Activated CD4-positive, alpha-beta T cell treated with anti-CD3 and anti-CD28 coated beads, Interleukin-2, amount 10 ng/mL, durations not matched to agents 7 days and 5 days (primary cell): ENCODE data around the gene KLHDC7B. TPM values are rescaled to one million over a fixed set of nuclear protein-coding genes. Genes with fewer than 3 reads are reported as not detected.
"Not testable (repeated sequence)": the region's sequence is repeated elsewhere in the genome, so short reads cannot be mapped to it uniquely, and the experiment has no call there.

Experiments used
- CTCF ChIA-PET: fragments of 350-600 bp; sonication (Branson Sonifier 250); formaldehyde crosslinking; loops from one replicate; lab custom pipeline; 2021; ENCODE audit warnings: antibody characterized with exemption; lab: Charles Lee
- POLR2A ChIA-PET: fragments of 350-600 bp; sonication (Branson Sonifier 250); formaldehyde crosslinking; loops from one replicate; lab custom pipeline; 2021; ENCODE audit warnings: antibody characterized with exemption; lab: Charles Lee
- DNase-seq: peaks from one replicate; pipeline ENCODE4 v3.0.0-alpha.2; 2020
- H3K27ac Mint-ChIP-seq: one replicate; pipeline ENCODE4 v1.8.0; 2021; ENCODE audit warnings: mild to moderate bottlenecking, moderate library complexity, mixed read lengths
- H3K27me3 Mint-ChIP-seq: one replicate; pipeline ENCODE4 v1.8.0; 2021; ENCODE audit warnings: mixed read lengths
- H3K36me3 Mint-ChIP-seq: one replicate; pipeline ENCODE4 v1.8.0; 2021; ENCODE audit warnings: low read depth, mixed read lengths
- H3K4me1 Mint-ChIP-seq: one replicate; pipeline ENCODE4 v1.8.0; 2021; ENCODE audit warnings: mixed read lengths
- H3K4me3 Mint-ChIP-seq: one replicate; pipeline ENCODE4 v1.8.0; 2021; ENCODE audit warnings: mild to moderate bottlenecking, moderate library complexity, mixed read lengths
- H3K9me3 Mint-ChIP-seq: one replicate; pipeline ENCODE4 v1.8.0; 2021; ENCODE audit warnings: mixed read lengths
- total RNA-seq, 2 experiments: library from RNA; stranded (reverse); gene quantifications; one replicate each; pipeline ENCODE4 v1.2.3, GENCODE V29; 2021

The KLHDC7B gene
- total RNA-seq, 2 experiments from 2014 or later = 15.6 to 16.0 TPM

DNA sequence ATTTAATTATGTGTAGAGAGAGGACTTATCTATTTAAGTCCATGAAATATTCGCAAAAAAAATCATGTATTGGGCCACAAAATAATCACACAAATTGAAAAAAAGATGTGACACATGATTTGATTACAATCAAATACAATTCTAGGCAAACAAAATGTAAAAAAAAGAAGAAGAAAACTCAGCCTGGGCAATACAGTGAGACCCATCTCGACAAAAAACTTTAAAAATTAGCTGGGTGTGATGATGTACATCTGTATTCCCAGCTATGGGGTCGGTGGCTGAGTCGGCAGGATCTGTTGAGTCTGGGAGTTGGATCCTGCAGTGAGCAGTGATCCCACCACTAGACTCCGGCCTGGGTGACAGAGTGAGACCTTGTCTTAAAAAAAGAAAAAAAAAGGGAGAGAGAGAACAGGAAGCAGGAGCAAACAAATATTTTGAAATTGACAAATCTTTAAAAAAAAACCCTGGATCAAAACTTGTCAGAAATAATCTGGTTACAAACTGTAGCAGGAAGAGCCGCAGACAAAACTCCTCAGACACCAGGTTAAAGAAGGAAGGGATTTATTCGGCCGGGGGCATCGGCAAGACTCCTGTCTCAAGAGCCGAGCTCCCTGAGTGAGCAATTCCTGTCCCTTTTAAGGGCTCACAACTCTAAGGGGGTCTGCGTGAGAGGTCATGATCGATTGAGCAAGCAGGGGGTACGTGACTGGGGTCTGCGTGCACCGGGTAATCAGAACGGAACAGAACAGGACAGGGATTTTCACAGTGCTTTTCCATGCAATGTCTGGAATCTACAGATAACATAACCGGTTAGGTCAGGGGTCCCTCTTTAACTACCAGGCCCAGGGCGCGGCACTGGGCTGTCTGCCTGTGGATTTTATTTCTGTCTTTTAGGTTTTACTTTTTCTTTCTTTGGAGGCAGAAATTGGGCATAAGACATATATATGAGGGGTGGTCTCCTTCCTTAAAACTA is 12.6 kb upstream of the KLHDC7B start:
- ChIA-PET CTCF (interaction anchor here (0.6 to 0.7 kb wide), 2 partner anchors 48 to 87 kb away, joined by 3 to 4 read pairs; no protein-coding TSS in a partner anchor), POLR2A (interaction anchor here (1.7 kb wide), 1 partner anchor 15 kb away, joined by 6 read pairs; no protein-coding TSS in a partner anchor)
- peak overlapping the region; percentile 100 for H3K27ac Mint-ChIP-seq
- H3K4me3 Mint-ChIP-seq = peak overlapping the region; percentile 96
- peaks cover 27% of the 10 kb centered on the region for H3K36me3 Mint-ChIP-seq
- DNase-seq = no peak
- peaks cover 52% of the 10 kb centered on the region for H3K4me1 Mint-ChIP-seq
- H3K9me3 Mint-ChIP-seq = no peaks in the 10 kb centered on the region
- no peaks in the 10 kb centered on the region for H3K27me3 Mint-ChIP-seq

- H3K4me3 Mint-ChIP-seq = peak overlapping the region; percentile 96
- H3K4me1 Mint-ChIP-seq = peaks cover 49% of the 10 kb centered on the region
- CTCF ChIA-PET = interaction anchor here (0.6 to 8.1 kb wide), 5 partner anchors 8 to 87 kb away, joined by 3 to 63 read pairs (median 4); partner anchors contain the start of genes KLHDC7B and SCO2
- H3K27me3 Mint-ChIP-seq, POLR2A ChIA-PET, DNase-seq, H3K9me3 Mint-ChIP-seq: not testable (repeated sequence)
- peaks cover 26% of the 10 kb centered on the region for H3K36me3 Mint-ChIP-seq
- peak overlapping the region; percentile 100 for H3K27ac Mint-ChIP-seq
Measured at GRCh38 chr22:50533856-50534711, 11.6 kb upstream of the KLHDC7B start.

DNA sequence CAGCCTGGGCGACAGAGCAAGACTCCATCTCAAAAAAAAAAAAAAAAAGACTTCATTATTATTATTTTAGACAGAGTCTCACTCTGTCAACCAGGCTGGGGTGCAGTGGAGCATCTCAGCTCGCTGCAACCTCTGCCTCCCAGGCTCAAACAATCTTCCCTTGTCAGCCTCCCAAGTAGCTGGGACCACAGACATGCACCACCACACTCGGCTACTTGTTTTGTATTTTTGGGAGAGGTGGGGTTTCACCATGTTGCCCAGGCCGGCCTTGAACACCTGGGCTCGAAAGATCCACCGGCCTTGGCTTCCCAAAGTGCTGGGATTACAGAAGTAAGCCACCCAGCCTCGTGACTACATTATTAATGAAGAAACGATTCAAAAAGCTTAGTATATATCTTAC is 10.6 kb upstream of the KLHDC7B start:
- ChIA-PET POLR2A (interaction anchor here (0.6 to 1.4 kb wide), 2 partner anchors 22 to 28 kb away, joined by 4 to 5 read pairs; partner anchors contain the start of gene SYCE3), CTCF (interaction anchor here (0.6 to 8.1 kb wide), 6 partner anchors 9 to 909 kb away, joined by 3 to 63 read pairs (median 4); partner anchors contain the start of genes KLHDC7B, SCO2 and SYCE3)
- Mint-ChIP-seq H3K27ac (peak overlapping the region; percentile 72), H3K9me3 (no peaks in the 10 kb centered on the region), H3K27me3 (no peaks in the 10 kb centered on the region), H3K36me3 (peaks cover 24% of the 10 kb centered on the region), H3K4me1 (peaks cover 58% of the 10 kb centered on the region), H3K4me3 (no peak overlapping the region)
- no peak for DNase-seq

DNA sequence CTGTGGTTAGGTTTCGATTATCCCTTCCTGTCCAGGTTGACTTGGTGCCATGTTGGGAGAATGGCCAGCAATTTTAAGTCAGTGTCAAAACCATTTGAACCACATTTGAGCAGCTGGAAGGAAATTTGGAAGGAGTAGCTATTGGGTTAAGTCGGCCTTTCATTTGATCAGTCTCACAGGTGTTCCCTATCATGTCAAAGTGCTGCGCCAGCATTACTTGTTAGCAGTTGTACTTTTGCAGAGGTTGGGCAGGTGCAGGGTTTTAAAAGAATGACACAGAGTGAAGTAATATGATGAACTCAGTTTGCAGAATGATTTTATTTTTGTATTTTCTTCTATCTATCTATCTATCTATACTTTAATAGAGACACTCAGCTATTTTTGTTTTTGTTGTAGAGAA is 9.5 kb upstream of the KLHDC7B start:
- ChIA-PET POLR2A (interaction anchor here (1.4 kb wide), 1 partner anchor 27 kb away, joined by 4 read pairs; the partner anchor contains the start of gene SYCE3), CTCF (interaction anchor here (1.8 to 8.1 kb wide), 3 partner anchors 9 to 27 kb away, joined by 9 to 63 read pairs (median 45); partner anchors contain the start of genes KLHDC7B, SCO2 and SYCE3)
- H3K9me3 Mint-ChIP-seq = peaks cover 3% of the 10 kb centered on the region
- no peak for DNase-seq
- H3K36me3 Mint-ChIP-seq = peaks cover 26% of the 10 kb centered on the region
- no peaks in the 10 kb centered on the region for H3K27me3 Mint-ChIP-seq
- peak overlapping the region; percentile 94 for H3K27ac Mint-ChIP-seq
- H3K4me3 Mint-ChIP-seq = no peak overlapping the region
- H3K4me1 Mint-ChIP-seq = peaks cover 68% of the 10 kb centered on the region

- ChIA-PET CTCF (interaction anchor here (6.0 to 8.1 kb wide), 2 partner anchors 12 to 26 kb away, joined by 45 to 63 read pairs; partner anchors contain the start of genes SCO2 and SYCE3), POLR2A (no interaction called here)
- Mint-ChIP-seq H3K4me1 (peaks cover 80% of the 10 kb centered on the region), H3K27ac (no peak overlapping the region), H3K27me3 (no peaks in the 10 kb centered on the region), H3K36me3 (peaks cover 31% of the 10 kb centered on the region), H3K9me3 (peaks cover 3% of the 10 kb centered on the region), H3K4me3 (no peak overlapping the region)
- no peak for DNase-seq
Measured at GRCh38 chr22:50537765-50538164, 7.9 kb upstream of the KLHDC7B start.

DNA sequence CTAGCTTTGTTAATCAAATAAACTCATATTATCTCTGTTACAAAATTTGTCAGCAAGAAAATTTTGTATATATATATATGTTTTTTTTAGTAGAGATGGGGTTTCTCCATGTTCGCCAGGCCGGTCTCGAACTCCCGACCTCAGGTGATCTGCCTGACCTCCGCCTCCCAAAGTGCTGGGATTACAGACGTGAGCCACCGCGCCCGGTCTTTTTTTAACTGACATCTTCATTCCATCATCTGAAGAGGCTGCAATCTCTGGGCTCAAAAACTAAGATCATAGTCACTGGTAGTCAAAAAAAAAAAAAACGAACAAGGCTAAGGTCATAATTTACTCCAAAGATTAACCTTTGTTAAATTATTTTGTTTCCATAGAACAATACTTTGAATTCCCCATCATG is 5.3 kb upstream of the KLHDC7B start:
- no peak for DNase-seq
- H3K9me3 Mint-ChIP-seq = peaks cover 3% of the 10 kb centered on the region
- H3K36me3 Mint-ChIP-seq = peaks cover 22% of the 10 kb centered on the region
- POLR2A ChIA-PET = interaction anchor here (0.6 to 2.7 kb wide), 3 partner anchors 11 to 15 kb away, joined by 4 to 15 read pairs (median 10); partner anchors contain the start of genes SCO2 and TYMP
- H3K27me3 Mint-ChIP-seq = no peaks in the 10 kb centered on the region
- CTCF ChIA-PET = interaction anchor here (0.6 to 8.1 kb wide), 6 partner anchors 7 to 80 kb away, joined by 4 to 63 read pairs (median 8); partner anchors contain the start of genes SCO2 and SYCE3
- no peak overlapping the region for H3K4me3 Mint-ChIP-seq
- H3K4me1 Mint-ChIP-seq = peaks cover 70% of the 10 kb centered on the region
- H3K27ac Mint-ChIP-seq = peak overlapping the region; percentile 99

DNA sequence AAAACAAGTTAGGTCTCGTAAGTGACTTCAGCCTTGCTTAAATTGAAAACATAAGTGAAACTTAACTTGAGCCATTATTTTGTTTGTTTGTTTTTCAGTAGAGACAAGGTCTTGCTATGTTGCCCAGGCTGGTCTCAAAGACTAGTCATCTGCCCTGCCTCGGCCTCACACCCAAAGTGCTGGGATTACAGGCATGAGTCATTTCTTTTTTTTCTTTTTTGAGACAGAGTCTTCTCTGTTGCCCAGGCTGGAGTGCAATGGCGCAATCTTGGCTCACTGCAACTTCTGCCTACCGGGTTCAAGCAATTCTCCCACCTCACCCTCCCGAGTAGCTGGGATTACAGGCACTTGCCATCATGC is 4.1 kb upstream of the KLHDC7B start:
- H3K9me3 Mint-ChIP-seq, H3K4me3 Mint-ChIP-seq: not testable (repeated sequence)

GRCh38 chr22:50542416-50542927 is 3.2 kb upstream of the KLHDC7B start:
- peaks cover 65% of the 10 kb centered on the region for H3K4me1 Mint-ChIP-seq

More for the DNA sequence above, 4.1 kb upstream of the KLHDC7B start:
- DNase-seq = peak; percentile 37
- Mint-ChIP-seq H3K4me1 (peaks cover 70% of the 10 kb centered on the region), H3K27ac (peak overlapping the region; percentile 99), H3K36me3 (peaks cover 19% of the 10 kb centered on the region)
- CTCF ChIA-PET = interaction anchor here (8.1 kb wide), 1 partner anchor 16 kb away, joined by 63 read pairs; the partner anchor contains the start of gene SCO2
- POLR2A ChIA-PET = interaction anchor here (1.3 kb wide), 1 partner anchor 79 kb away, joined by 5 read pairs; no protein-coding TSS in a partner anchor
- H3K27me3 Mint-ChIP-seq = not testable (repeated sequence)

DNA sequence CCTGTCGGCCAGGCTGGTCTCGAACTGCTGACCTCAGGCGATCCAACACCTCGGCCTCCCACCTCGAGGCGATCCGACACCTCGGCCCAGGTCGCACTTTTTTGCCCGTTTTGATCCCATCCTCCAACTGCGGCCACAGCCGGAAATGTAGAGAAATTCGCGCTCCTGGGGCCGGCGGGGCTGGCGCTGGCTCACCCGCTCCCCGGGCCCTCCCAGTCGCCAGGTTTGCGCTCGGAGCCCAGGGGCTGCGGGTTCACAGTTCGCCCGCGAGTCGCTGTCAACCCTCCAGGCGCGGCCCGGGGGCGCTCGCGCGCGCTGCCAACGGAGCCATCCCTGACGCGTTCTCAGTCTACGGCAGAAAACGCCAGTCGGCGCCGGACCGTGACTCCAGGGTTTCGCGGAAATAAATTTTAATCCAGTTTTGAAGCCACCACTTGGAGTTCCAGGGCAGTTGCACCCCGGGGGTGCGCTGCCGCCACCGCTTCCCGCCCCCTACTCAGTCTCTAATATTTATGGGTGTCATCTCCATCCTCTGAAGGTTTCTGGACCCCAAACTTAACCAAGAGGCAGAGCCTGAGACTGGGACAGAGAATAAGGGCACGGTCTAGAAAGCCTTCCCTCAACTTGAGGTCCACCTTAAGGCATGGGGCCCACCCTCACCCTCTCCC is 1.5 kb upstream of the KLHDC7B start:
- no peaks in the 10 kb centered on the region for H3K27me3 Mint-ChIP-seq
- H3K36me3 Mint-ChIP-seq = peaks cover 13% of the 10 kb centered on the region
- peak overlapping the region; percentile 62 for H3K4me3 Mint-ChIP-seq
- H3K4me1 Mint-ChIP-seq = peaks cover 58% of the 10 kb centered on the region
- H3K27ac Mint-ChIP-seq = peak overlapping the region; percentile 92
- peaks cover 3% of the 10 kb centered on the region for H3K9me3 Mint-ChIP-seq
- CTCF ChIA-PET = interaction anchor here (1.4 to 4.6 kb wide), 10 partner anchors 8 to 77 kb away, joined by 3 to 64 read pairs (median 6); partner anchors contain the start of genes SCO2, SYCE3 and TYMP
- peak; percentile 86 for DNase-seq
- POLR2A ChIA-PET = interaction anchor here (1.6 kb wide), 1 partner anchor 18 kb away, joined by 4 read pairs; the partner anchor contains the start of gene SCO2

More at GRCh38 chr22:50542416-50542927, 3.2 kb upstream of the KLHDC7B start:
- CTCF ChIA-PET = interaction anchor here (1.5 kb wide), 1 partner anchor 17 kb away, joined by 4 read pairs; the partner anchor contains the start of gene SCO2
- Mint-ChIP-seq H3K9me3 (peaks cover 3% of the 10 kb centered on the region), H3K27ac (peak overlapping the region; percentile 99), H3K27me3 (no peaks in the 10 kb centered on the region), H3K36me3 (peaks cover 18% of the 10 kb centered on the region), H3K4me3 (no peak overlapping the region)
- POLR2A ChIA-PET = interaction anchor here (1.3 kb wide), 1 partner anchor 78 kb away, joined by 5 read pairs; no protein-coding TSS in a partner anchor
- DNase-seq = peak; percentile 38

GRCh38 chr22:50544746-50545253 is 899 bp upstream of the KLHDC7B start:
- CTCF ChIA-PET = interaction anchor here (0.9 to 5.0 kb wide), 11 partner anchors 9 to 76 kb away, joined by 3 to 64 read pairs (median 7); partner anchors contain the start of genes SCO2, SYCE3 and TYMP
- Mint-ChIP-seq H3K4me3 (peak overlapping the region; percentile 62), H3K9me3 (peaks cover 3% of the 10 kb centered on the region), H3K27ac (peak overlapping the region; percentile 92), H3K36me3 (peaks cover 13% of the 10 kb centered on the region), H3K27me3 (no peaks in the 10 kb centered on the region), H3K4me1 (peaks cover 54% of the 10 kb centered on the region)
- peak; percentile 52 for DNase-seq
- POLR2A ChIA-PET = interaction anchor here (1.6 kb wide), 1 partner anchor 19 kb away, joined by 4 read pairs; the partner anchor contains the start of gene SCO2
